ENCODE data around the gene GLIPR2. TPM values are rescaled to one million over a fixed set of nuclear protein-coding genes. Genes with fewer than 3 reads are reported as not detected.

Gene GLIPR2
- total and polyA plus RNA-seq, 4 donors, result 17.4 to 112 (median 75.8) TPM

DNA sequence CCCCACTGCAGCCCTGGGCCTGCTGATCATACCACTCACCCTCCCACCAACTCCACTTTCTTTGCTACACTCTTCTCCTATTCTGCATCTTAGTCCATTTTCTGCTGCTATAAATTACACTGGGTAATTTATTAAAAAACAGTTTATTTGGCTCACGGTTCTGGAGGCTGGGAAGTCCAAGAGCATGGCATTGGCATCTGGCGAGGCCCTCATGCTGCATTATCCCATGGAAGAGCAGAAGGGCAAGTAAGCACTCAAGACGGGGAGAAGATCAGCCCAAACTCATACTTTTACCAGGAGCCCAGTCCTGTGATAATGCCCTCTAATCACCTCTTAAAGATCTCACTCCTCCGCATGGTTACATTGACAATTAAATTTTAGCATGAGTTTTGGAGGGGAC lies 9.4 kb downstream of the GLIPR2 start:
- H3K9me3 ChIP-seq (ENCODE audit: control insufficient read depth in 4 of 4, insufficient read depth in 3 of 4, low read length in 3 of 4), result peaks cover 0 to 2% (median 0%) of the 10 kb centered on the region in 4 donors
- H3K27me3 ChIP-seq (ENCODE audit: control insufficient read depth in 3 of 3, insufficient read depth in 3 of 3, low read length in 2 of 3), result no peaks in the 10 kb centered on the region
- no peak overlapping the region for H3K9ac ChIP-seq (ENCODE audit: insufficient read depth in 1 of 2, low read length in 2 of 2)
- DNase-seq, result no peak
- peaks cover 0 to 2% (median 0%) of the 10 kb centered on the region in 4 donors for H3K36me3 ChIP-seq (ENCODE audit: control insufficient read depth in 4 of 4, insufficient read depth in 4 of 4, low read length in 4 of 4)
- WGBS, 2 donors, result 97 to 99% methylated on average over 4 of the region's 4 CpGs
- ATAC-seq (ENCODE audit: insufficient read depth, low FRiP score), result no peak
- peaks cover 0 to 31% (median 5%) of the 10 kb centered on the region in 5 donors for H3K4me1 ChIP-seq (ENCODE audit: control insufficient read depth in 5 of 5, insufficient read depth in 5 of 5, low read length in 5 of 5)
- H3K4me3 ChIP-seq, result no peak overlapping the region
- no peak overlapping the region for H3K27ac ChIP-seq (ENCODE audit: low read depth in 1 of 2, low read length in 1 of 2)
- TF ChIP-seq, protein P1, sequence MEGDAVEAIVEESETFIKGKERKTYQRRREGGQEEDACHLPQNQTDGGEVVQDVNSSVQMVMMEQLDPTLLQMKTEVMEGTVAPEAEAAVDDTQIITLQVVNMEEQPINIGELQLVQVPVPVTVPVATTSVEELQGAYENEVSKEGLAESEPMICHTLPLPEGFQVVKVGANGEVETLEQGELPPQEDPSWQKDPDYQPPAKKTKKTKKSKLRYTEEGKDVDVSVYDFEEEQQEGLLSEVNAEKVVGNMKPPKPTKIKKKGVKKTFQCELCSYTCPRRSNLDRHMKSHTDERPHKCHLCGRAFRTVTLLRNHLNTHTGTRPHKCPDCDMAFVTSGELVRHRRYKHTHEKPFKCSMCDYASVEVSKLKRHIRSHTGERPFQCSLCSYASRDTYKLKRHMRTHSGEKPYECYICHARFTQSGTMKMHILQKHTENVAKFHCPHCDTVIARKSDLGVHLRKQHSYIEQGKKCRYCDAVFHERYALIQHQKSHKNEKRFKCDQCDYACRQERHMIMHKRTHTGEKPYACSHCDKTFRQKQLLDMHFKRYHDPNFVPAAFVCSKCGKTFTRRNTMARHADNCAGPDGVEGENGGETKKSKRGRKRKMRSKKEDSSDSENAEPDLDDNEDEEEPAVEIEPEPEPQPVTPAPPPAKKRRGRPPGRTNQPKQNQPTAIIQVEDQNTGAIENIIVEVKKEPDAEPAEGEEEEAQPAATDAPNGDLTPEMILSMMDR (IDR thresholded peaks at IDR 0.05; ENCODE audit: control extremely low read depth, extremely low read depth), result no peak

DNA sequence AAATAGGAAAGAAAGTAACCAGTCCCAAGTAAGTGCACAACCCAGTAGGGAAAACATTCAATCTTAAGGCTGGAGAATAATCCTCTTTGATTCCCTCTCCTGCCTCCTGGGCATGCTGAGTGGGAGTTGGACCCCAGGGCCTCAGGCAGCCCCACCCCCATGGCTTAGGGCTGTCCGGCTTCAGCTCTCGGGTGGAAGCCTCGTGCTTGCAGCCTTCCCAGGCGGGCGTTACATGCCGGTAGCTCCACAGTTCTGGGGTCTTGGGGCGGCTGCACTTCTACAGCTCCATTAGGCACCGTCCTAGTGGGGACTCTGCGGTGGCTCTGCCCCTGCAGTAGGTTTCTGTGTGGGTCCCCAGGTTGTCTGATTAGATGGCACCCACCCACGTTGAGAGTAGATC lies 10.1 kb downstream of the GLIPR2 start:
- Histone ChIP-seq H3K4me3 (no peak overlapping the region), H3K27me3 (ENCODE audit: control insufficient read depth in 3 of 3, insufficient read depth in 3 of 3, low read length in 2 of 3) (no peaks in the 10 kb centered on the region), H3K4me1 (ENCODE audit: control insufficient read depth in 5 of 5, insufficient read depth in 5 of 5, low read length in 5 of 5) (peaks cover 0 to 31% (median 5%) of the 10 kb centered on the region in 5 donors), H3K27ac (ENCODE audit: low read depth in 1 of 2, low read length in 1 of 2) (no peak overlapping the region), H3K36me3 (ENCODE audit: control insufficient read depth in 4 of 4, insufficient read depth in 4 of 4, low read length in 4 of 4) (peaks cover 0 to 2% (median 0%) of the 10 kb centered on the region in 4 donors), H3K9ac (ENCODE audit: insufficient read depth in 1 of 2, low read length in 2 of 2) (no peak overlapping the region), H3K9me3 (ENCODE audit: control insufficient read depth in 4 of 4, insufficient read depth in 3 of 4, low read length in 3 of 4) (peaks cover 0 to 2% (median 0%) of the 10 kb centered on the region in 4 donors)
- ATAC-seq (ENCODE audit: insufficient read depth, low FRiP score) (no peak), DNase-seq (no peak)
- TF ChIP-seq, protein P1 (IDR thresholded peaks at IDR 0.05; ENCODE audit: control extremely low read depth, extremely low read depth), result no peak
- 96 to 98% methylated on average over 10 of the region's 10 CpGs for WGBS, 2 donors

DNA sequence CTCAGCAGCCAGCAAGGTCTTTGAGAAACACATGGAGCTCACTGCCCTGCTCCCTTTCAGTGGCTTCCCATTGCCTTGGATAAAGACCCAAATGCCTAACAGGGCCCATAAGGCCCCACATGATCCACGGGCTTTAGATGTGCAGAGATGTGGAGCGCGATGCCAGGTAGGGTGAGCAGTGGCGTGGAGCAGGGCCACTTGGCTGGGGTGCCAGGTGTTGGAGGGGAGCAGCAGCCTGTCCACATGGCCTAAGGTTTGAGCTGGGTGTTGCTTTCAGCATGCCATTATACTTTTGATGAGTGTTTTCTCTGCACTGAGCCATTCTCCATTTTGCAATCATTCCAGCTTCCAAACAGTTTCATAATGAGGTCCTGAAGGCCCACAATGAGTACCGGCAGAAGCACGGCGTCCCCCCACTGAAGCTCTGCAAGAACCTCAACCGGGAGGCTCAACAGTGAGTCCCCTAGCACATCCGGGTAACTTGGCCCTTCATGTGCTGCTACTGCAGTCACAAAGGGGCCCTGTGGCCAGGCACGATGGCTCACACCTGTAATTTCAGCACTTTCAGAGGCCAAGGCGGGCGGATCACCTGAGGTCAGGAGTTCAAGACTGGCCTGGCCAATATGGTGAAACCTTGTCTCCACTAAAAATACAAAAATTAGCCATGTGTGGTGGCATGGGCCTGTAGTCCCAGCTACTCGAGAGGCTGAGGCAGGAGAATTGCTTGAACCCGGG lies 11.1 kb downstream of the GLIPR2 start:
- Histone ChIP-seq H3K4me1 (ENCODE audit: control insufficient read depth in 5 of 5, insufficient read depth in 5 of 5, low read length in 5 of 5) (peaks cover 0 to 24% (median 5%) of the 10 kb centered on the region in 5 donors), H3K27me3 (ENCODE audit: control insufficient read depth in 3 of 3, insufficient read depth in 3 of 3, low read length in 2 of 3) (no peaks in the 10 kb centered on the region), H3K9me3 (ENCODE audit: control insufficient read depth in 4 of 4, insufficient read depth in 3 of 4, low read length in 3 of 4) (peaks cover 0 to 2% (median 0%) of the 10 kb centered on the region in 4 donors), H3K9ac (ENCODE audit: insufficient read depth in 1 of 2, low read length in 2 of 2) (no peak overlapping the region), H3K27ac (ENCODE audit: low read depth in 1 of 2, low read length in 1 of 2) (peak overlapping the region in 1 of 2 donors; percentile 26), H3K4me3 (no peak overlapping the region), H3K36me3 (ENCODE audit: control insufficient read depth in 4 of 4, insufficient read depth in 4 of 4, low read length in 4 of 4) (peaks cover 0 to 2% (median 0%) of the 10 kb centered on the region in 4 donors)
- ATAC-seq (ENCODE audit: insufficient read depth, low FRiP score), result no peak
- 89 to 90% methylated on average over 14 of the region's 14 CpGs for WGBS, 2 donors
- TF ChIP-seq, protein P1 (IDR thresholded peaks at IDR 0.05; ENCODE audit: control extremely low read depth, extremely low read depth), result no peak
- DNase-seq, result no peak
